Activated naive CD4-positive, alpha-beta T cell treated with anti-CD3 and anti-CD28 coated beads, Interleukin-2, amount 50 U/mL, for 24 hours (primary cell): ENCODE data around the gene NPTX1.

Experiments used
- H3K27ac Mint-ChIP-seq: one replicate; pipeline ENCODE4 v1.8.0; 2021; ENCODE audit warnings: mild to moderate bottlenecking, mixed read lengths
- H3K27me3 Mint-ChIP-seq: one replicate; pipeline ENCODE4 v1.8.0; 2021; ENCODE audit warnings: mixed read lengths
- H3K36me3 Mint-ChIP-seq: one replicate; pipeline ENCODE4 v1.8.0; 2021; ENCODE audit warnings: mixed read lengths
- H3K4me1 Mint-ChIP-seq: one replicate; pipeline ENCODE4 v1.8.0; 2021; ENCODE audit warnings: mixed read lengths
- H3K4me3 Mint-ChIP-seq: one replicate; pipeline ENCODE4 v1.8.0; 2021; ENCODE audit warnings: mild to moderate bottlenecking, mixed read lengths
- H3K9me3 Mint-ChIP-seq: one replicate; pipeline ENCODE4 v1.8.0; 2021; ENCODE audit warnings: mixed read lengths

NPTX1 gene, protein sequence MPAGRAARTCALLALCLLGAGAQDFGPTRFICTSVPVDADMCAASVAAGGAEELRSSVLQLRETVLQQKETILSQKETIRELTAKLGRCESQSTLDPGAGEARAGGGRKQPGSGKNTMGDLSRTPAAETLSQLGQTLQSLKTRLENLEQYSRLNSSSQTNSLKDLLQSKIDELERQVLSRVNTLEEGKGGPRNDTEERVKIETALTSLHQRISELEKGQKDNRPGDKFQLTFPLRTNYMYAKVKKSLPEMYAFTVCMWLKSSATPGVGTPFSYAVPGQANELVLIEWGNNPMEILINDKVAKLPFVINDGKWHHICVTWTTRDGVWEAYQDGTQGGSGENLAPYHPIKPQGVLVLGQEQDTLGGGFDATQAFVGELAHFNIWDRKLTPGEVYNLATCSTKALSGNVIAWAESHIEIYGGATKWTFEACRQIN

DNA sequence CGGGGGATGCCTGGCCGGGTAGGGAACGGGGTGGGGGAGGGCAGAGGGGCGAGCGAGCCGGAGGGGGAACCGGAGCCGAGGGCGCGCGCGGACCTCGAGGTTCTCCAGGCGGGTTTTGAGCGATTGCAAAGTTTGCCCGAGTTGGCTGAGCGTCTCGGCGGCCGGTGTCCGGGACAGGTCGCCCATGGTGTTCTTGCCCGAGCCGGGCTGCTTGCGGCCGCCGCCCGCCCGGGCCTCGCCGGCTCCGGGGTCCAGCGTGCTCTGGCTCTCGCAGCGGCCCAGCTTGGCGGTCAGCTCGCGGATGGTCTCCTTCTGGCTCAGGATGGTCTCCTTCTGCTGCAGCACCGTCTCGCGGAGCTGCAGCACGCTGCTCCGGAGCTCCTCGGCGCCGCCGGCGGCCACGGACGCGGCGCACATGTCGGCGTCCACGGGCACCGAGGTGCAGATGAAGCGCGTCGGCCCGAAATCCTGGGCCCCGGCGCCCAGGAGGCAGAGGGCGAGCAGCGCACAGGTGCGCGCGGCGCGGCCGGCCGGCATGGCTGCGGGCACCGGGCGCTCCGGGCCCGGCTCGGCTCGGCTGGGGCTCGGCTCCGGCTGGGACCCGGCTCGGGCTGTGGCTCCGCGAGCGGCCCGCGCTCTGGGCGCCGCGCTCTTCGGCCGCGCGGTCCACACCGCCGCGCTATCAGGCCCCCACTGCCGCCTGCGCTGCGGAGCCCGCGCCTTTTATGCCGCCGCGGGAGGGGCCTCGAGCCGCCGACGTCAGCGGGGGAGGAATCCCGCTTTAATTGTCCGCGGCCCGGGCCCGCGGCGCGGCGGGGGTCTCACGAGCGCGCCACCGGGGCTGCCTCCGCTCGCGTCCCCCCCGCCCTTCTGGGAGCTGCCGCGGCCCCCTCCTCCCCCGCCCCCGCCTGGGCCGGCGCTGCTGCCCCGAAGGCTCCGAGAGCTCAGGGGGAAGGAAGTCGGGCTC lies at the start of gene NPTX1:
TSS of gene NPTX1 (minus strand) at position 698 of the 967 bp plus-strand sequence. CDS start at position 537, 161 bp downstream.
- Mint-ChIP-seq H3K36me3 (peaks cover 5% of the 10 kb centered on the region), H3K27ac (no peak within 1 kb of the TSS), H3K27me3 (peaks cover 22% of the 10 kb centered on the region), H3K4me1 (peaks cover 37% of the 10 kb centered on the region), H3K4me3 (peak within 1 kb of the TSS; percentile 88), H3K9me3 (no peaks in the 10 kb centered on the region)

DNA sequence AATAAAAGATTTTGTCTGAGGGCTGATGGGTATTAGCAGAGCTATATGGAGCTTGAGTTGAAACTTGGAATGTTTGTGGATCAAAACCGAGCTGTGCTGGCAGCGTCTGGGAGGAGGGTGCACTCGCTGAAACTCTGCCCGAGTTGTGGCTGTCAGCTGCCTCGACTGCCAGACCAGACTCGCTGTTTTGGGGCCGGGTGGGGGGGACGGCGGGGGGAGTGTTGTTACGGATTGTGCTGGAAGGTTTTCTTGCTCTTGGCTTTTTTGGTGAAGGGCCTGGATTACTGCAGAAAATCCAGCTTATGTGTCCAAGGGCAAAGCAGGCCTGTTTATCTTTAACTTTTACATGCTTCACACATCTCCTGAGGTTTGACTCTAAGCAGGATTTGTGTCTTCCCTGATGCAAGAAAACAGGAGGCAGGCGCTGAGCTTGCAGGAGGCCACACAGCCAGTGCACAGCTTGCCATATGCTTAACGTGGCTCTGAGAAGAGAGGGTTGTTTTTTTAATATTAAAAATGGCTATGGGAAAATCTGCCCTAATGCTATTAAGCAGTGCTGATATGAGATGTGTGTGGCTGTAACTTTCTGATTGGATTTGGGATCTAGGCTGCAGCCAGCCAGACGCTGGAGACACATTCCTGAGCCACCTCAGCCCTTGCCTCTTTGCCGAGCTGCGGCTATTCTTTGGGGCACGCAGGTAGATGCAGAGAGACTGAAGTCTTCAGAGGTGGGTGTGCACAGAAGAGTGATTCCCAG lies 47.7 kb upstream of the NPTX1 start:
- H3K9me3 Mint-ChIP-seq, result no peaks in the 10 kb centered on the region
- no peaks in the 10 kb centered on the region for H3K4me1 Mint-ChIP-seq
- no peak overlapping the region for H3K27ac Mint-ChIP-seq
- peaks cover 7% of the 10 kb centered on the region for H3K27me3 Mint-ChIP-seq
- no peaks in the 10 kb centered on the region for H3K36me3 Mint-ChIP-seq
- no peak overlapping the region for H3K4me3 Mint-ChIP-seq

DNA sequence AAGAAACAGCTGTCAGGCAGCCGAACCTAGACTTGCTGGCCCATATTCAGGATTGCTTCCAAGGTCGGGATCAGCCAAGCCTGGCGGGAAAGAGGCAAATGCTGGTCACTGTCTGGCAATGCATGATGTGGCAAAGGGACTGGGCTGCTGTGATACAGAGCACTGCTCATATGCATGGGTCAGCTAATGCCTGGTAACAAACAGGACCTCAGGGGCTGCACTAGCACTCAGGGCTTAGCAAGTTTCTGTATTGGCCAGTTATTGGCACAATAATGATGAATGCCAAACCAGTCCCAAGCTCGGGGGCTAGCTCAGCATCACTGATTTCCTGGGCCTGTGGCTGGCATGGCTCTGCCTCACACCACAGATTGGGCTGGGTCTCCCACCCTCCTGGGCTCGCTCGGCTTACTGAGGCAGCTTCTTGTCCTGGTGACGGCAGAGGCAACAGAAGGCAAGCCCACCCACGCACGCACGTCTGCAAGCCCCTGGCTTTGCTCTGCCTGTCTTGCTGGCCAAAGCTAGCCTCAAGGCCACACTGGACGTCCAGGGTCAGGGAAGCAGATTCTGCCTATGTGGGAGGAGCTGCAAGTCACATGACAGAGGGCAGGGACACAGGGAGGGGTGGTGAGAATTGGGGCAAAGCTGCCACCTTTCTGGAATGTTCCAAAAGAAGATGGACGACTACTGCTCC lies 46.8 kb upstream of the NPTX1 start:
- Mint-ChIP-seq H3K9me3 (no peaks in the 10 kb centered on the region), H3K27ac (no peak overlapping the region), H3K4me3 (no peak overlapping the region), H3K4me1 (no peaks in the 10 kb centered on the region), H3K36me3 (no peaks in the 10 kb centered on the region), H3K27me3 (peaks cover 7% of the 10 kb centered on the region)

DNA sequence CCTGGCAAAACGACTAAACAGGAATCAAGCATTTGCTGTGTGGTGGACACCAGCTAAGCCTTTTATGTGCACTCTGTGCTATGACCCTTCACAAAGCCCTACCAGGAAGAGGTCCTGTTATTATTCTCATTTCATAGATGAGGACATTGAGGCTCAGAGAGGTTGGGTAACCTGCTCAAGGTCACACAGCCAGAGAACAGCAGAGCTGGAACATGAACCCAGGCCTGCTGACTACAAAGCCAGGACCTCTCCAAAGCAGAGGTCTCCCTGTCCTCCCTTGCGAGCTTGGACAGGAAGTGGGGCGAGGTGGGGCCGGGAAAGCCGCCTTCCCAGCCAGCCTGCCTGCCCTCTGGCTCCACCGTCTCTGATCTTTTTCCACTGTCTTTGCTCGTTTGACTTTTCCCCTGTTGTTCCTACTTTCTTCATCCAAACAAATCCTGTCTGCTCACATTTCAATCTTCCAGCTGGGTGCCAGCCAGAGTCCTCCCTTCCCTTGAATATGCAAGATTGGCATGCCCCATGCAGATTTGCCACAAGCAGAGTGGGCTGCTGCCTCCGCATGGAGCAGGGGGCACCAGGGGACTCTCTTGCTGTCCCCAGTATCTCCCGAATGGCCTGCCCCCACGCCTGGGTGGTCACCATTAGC lies 44.5 kb upstream of the NPTX1 start:
- Mint-ChIP-seq H3K4me3 (no peak overlapping the region), H3K4me1 (no peaks in the 10 kb centered on the region), H3K27me3 (peaks cover 4% of the 10 kb centered on the region), H3K27ac (no peak overlapping the region), H3K36me3 (no peaks in the 10 kb centered on the region), H3K9me3 (no peaks in the 10 kb centered on the region)

DNA sequence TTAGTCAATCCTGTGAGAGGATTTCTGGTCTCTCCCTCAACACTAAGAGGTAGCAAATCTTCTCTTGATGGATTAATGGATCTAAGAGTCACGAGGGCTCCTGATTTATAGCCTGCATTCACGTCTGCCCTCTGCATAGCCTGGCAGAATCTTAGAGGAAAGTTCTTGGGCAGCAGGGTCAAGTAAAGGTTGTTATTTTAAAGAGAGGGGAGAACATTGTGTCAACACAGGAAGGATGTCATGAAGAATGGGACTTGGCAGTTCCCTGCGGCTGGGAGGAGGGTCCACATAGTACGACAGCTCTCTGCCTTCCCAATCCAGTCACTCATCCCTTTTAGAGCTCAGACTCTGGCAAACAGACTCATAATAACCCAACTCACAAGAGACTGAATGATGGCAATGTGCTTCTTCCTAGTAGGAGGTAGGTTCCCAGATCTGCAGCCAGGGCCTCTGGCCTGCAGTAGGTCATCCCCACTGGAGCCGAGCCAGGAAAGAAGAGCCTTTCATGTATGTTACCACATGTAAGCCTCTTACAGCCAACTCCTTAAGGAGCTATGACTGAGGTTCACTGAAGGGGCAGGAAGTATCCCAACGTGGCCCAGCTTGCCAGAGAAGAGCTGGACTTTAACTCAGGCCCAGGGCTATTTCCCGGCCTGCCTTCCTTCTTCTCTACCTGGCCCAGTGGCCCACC lies 42.8 kb upstream of the NPTX1 start:
- Mint-ChIP-seq H3K27me3 (peaks cover 1% of the 10 kb centered on the region), H3K36me3 (no peaks in the 10 kb centered on the region), H3K27ac (no peak overlapping the region), H3K4me3 (no peak overlapping the region), H3K4me1 (no peaks in the 10 kb centered on the region), H3K9me3 (no peaks in the 10 kb centered on the region)

DNA sequence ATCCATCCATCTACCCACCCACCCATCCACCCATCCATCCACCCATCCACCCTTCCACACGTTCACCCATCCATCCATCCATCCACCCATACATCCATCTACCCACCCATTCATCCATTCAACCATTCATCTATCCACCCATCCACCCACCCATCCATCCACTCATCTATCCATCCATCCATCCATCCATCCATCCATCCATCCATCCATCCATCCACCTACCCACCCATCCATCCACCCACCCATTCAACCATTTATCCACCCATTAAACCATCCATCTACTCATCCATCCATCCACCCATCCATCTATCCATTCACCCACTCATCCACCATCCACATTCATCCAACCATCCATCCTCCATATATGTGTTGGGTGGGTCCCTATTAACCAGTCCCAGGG lies 42.0 kb upstream of the NPTX1 start:
- no peaks in the 10 kb centered on the region for H3K4me1 Mint-ChIP-seq
- no peak overlapping the region for H3K4me3 Mint-ChIP-seq
- no peak overlapping the region for H3K27ac Mint-ChIP-seq
- peaks cover 2% of the 10 kb centered on the region for H3K27me3 Mint-ChIP-seq
- no peaks in the 10 kb centered on the region for H3K36me3 Mint-ChIP-seq
- H3K9me3 Mint-ChIP-seq, result no peaks in the 10 kb centered on the region

DNA sequence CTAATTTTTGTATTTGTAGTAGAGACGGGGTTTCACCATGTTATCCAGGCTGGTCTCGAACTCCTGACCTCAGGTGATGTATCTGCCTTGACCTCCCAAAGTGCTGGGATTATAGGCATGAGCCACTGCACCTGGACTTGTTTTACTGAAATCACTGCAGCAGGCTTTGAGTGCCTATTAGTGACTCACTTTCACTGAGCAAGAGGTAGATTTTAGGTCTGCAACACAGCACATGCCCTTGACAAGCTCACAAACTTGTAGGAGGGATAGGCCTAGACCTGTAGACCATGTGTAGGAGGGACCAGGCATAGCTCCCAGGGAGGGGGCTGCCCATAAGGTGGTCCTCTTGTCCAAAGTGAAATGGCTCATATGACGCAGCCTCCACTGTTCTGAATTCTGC lies 41.2 kb upstream of the NPTX1 start:
- Mint-ChIP-seq H3K27ac (no peak overlapping the region), H3K9me3 (no peaks in the 10 kb centered on the region), H3K27me3 (peaks cover 3% of the 10 kb centered on the region), H3K4me3 (no peak overlapping the region), H3K4me1 (no peaks in the 10 kb centered on the region), H3K36me3 (no peaks in the 10 kb centered on the region)

DNA sequence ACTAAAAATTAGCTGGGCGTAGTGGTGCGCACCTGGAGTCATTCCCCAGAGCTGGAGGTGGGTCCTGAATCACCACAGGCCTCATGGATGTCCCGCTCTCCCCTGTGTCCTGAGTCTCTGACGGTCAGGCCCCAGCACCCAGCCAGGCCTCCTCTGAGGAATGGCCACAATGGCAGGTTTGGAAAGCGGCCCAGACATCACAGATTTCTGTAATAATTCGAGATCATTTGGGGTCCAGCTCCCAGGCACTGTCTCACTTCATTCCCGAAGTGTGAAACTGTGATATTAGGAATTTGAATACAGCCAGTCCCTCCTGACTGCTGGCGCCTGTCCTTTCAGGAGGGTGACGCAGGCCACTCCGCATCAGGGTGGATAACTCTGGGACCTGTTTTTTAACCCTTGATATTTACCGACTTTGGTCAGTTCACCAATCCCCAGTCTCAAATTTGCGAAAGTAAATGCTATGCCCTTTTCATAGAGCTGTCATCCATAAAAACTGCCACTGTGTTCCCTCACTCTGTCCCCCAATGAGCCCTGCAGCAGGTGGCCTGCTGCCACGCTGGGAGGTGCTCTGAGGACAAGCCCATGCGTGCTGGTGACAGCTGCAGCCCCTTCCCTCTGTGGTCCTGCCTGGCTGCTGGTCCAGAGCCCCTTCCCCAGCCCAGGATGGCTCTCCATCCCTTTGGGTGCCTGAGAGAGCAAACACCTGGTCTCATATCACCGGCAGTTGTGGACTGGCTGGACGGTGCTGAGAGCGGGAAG lies 39.9 kb upstream of the NPTX1 start:
- no peak overlapping the region for H3K4me3 Mint-ChIP-seq
- H3K36me3 Mint-ChIP-seq, result no peaks in the 10 kb centered on the region
- no peaks in the 10 kb centered on the region for H3K9me3 Mint-ChIP-seq
- no peak overlapping the region for H3K27ac Mint-ChIP-seq
- no peaks in the 10 kb centered on the region for H3K4me1 Mint-ChIP-seq
- peaks cover 3% of the 10 kb centered on the region for H3K27me3 Mint-ChIP-seq

DNA sequence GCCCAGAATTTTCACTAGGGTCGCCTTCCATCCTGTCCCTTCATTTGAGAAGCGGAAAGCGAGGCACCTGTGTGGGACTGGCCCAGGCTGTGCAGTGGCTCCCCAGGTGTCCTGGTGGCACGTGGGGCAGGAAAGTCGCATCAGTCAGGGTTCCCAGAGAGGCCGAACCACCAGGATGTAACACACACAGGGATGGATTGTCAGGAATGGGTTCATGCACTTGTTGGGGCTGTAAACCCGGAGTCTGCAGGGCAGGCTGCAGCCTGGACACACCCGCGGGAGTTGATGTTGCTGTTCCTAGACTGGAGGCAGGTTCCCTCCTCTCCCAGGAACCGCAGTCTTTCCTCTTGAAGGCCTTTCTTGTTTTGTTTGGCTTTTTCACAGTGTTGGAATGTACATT lies 37.5 kb upstream of the NPTX1 start:
- no peak overlapping the region for H3K4me3 Mint-ChIP-seq
- H3K9me3 Mint-ChIP-seq, result no peaks in the 10 kb centered on the region
- H3K36me3 Mint-ChIP-seq, result no peaks in the 10 kb centered on the region
- no peak overlapping the region for H3K27ac Mint-ChIP-seq
- no peaks in the 10 kb centered on the region for H3K4me1 Mint-ChIP-seq
- peaks cover 3% of the 10 kb centered on the region for H3K27me3 Mint-ChIP-seq

DNA sequence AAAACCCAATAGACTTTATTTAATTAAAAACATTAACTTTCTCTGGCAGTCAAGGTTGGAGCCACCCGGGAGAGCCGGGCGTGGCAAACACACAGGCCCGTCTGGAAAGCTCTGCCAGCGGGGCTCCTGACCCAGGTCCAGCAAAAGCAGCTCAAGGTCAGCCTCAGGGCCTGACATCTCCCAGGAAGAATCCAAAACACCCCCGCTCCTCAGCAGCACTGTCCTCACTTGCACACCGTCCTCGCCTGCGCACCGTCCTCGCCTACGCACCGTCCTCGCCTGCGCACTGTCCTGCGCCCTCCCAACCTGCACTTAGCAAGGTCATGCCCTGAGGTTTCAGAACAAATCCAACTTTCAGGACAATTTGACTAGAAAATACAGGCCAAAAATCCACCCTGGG lies 36.8 kb upstream of the NPTX1 start:
- Mint-ChIP-seq H3K36me3 (no peaks in the 10 kb centered on the region), H3K4me1 (no peaks in the 10 kb centered on the region), H3K9me3 (no peaks in the 10 kb centered on the region), H3K4me3 (no peak overlapping the region), H3K27ac (no peak overlapping the region), H3K27me3 (peaks cover 3% of the 10 kb centered on the region)

DNA sequence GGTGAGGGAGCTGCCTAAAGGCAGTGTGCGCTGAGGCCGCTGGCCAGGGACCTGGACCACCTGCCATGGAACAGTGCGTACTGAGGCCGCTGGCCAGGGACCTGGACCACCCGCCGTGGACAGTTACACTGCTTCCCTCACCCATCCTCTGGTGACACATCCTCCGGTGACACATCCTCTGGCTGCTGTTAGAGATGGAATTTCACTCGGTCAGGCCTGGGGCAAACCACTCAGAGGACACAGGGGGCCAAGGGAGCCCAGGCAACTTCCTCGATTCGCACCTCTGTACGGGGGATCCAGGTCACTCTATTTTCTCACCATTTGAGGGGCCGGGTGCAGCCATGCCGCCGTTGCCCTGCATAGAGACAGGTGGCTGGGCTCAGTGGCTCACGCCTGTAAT lies 35.8 kb upstream of the NPTX1 start:
- H3K27me3 Mint-ChIP-seq, result peaks cover 3% of the 10 kb centered on the region
- H3K27ac Mint-ChIP-seq, result no peak overlapping the region
- H3K9me3 Mint-ChIP-seq, result no peaks in the 10 kb centered on the region
- H3K4me1 Mint-ChIP-seq, result no peaks in the 10 kb centered on the region
- H3K36me3 Mint-ChIP-seq, result no peaks in the 10 kb centered on the region
- no peak overlapping the region for H3K4me3 Mint-ChIP-seq

DNA sequence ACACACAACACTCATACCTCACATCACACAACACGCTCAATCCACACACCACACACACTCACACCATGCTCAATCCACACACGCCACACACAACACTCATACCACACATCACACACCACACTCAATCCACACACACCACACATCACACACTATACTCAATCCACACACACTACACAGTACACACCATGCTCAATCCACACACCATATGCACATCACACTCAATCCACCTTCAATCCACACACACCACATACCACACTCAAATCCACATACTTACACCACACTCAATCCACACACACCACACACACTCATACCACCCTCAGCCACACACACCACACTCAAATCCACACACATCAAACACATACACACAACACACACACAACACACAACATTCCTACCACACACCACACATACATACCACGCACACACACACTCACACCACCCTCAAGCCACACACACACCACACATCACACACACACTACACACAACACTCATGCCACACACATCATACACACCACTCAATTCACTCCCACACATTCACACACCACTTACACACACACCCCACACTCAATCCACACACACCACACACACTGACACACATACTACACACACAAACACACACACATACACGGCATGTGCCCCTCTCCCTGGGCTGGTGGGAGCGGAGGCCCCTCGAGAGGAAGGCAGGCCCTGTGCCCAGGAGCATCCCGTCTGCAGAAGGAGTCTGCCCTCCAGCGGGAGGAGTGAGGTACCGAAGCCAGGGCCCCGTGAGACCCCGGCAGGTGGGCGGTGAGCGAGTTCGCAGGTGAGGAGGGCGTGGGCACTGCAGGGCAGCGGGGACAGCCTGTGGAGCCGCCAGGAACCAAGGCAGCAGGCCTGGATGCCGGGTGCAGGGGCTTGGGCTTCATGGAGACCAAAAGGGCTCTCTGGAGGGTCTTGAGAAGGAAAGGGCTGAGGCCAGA lies 35.1 kb upstream of the NPTX1 start:
- no peak overlapping the region for H3K27ac Mint-ChIP-seq
- H3K36me3 Mint-ChIP-seq, result no peaks in the 10 kb centered on the region
- H3K4me1 Mint-ChIP-seq, result no peaks in the 10 kb centered on the region
- H3K4me3 Mint-ChIP-seq, result no peak overlapping the region
- H3K9me3 Mint-ChIP-seq, result no peaks in the 10 kb centered on the region
- H3K27me3 Mint-ChIP-seq, result peaks cover 2% of the 10 kb centered on the region

DNA sequence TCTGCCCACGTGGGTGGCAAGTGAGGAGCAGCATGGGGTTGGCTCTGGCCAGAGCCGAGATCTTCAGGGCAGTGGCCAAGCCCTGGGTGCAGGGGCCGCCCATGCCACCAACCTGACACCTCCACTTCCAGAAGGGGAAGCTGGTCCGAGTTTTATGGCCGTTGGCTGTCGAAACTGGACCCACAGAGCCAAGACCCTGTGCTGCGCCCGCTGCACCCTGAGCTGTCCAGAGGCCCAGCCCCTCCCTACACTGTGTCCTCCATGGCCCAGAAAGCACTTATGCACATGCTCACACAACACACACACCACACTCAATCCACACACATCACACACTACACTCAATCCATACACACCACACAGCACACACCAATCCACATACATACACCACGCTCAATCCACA lies 34.4 kb upstream of the NPTX1 start:
- Mint-ChIP-seq H3K36me3 (no peaks in the 10 kb centered on the region), H3K4me3 (no peak overlapping the region), H3K27ac (no peak overlapping the region), H3K9me3 (no peaks in the 10 kb centered on the region), H3K4me1 (no peaks in the 10 kb centered on the region), H3K27me3 (peaks cover 2% of the 10 kb centered on the region)
